HUDEP-2 (cell line): ENCODE data around the gene CDK8.
A peak's percentile ranks its signal among the peaks of the same experiment; 100 is the strongest.
"Not testable (repeated sequence)": the region's sequence is repeated elsewhere in the genome, so short reads cannot be mapped to it uniquely, and the experiment has no call there.

ENCODE experiments used
- DNase-seq, 76 experiments: peaks; one replicate each; lab custom pipeline; 2025; ENCODE audit not compliant: unreplicated experiment in 76 of 76; lab: John Stamatoyannopoulos, UW

CDK8 gene

DNA sequence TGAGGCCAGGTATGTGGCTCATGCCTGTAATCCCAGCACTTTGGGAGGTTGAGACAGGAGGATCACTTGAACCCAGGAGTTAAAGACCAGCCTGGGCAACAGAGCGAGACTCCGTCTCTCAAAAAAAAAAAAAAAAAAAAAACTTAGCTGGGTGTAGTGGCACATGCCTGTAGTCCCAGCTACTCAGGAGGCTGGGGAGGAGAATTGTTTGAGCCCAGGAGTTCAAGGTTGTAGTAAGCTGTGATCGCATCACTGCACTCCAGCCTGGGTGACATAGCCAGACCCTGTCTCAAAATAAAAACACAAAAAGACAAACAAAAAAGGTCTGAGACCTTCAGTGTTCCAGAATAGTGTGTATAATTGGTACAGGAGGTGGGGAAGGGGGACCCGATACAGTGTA is 1.9 kb upstream of the CDK8 start:
- DNase-seq = not testable (repeated sequence)

DNA sequence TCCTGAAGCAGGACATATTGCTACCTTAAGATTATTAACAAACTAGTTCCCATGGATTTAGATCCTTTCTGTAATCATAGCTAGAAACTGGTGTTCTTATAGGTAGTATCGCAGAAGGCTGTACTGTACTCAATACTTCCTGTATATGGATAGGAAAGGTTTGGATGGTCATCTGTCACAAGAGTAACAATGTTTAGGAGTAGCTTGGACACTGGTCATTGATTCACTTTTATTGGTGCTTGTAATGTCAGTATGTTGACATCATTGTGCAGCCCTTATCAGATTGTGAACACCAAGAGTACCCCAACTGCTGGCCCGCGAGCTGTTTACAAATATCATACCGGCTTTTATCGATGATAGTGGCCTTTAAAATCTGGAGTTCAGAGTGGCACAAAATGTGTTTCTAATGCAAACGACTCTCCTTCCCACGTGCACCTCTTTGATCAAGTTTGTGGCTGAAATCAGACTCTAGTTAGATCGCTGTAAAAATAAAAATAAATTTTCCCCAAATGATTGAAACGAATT is 605 bp upstream of the CDK8 start:
- DNase-seq = no peak

GRCh38 chr13:26254583-26255111 is 718 bp downstream of the CDK8 start:
- peak in 34 of 76 experiments; percentile 2 to 55 (median 26) for DNase-seq

- DNase-seq = no peak
Observed at GRCh38 chr13:26255115-26255514, 1.2 kb downstream of the CDK8 start.

DNA sequence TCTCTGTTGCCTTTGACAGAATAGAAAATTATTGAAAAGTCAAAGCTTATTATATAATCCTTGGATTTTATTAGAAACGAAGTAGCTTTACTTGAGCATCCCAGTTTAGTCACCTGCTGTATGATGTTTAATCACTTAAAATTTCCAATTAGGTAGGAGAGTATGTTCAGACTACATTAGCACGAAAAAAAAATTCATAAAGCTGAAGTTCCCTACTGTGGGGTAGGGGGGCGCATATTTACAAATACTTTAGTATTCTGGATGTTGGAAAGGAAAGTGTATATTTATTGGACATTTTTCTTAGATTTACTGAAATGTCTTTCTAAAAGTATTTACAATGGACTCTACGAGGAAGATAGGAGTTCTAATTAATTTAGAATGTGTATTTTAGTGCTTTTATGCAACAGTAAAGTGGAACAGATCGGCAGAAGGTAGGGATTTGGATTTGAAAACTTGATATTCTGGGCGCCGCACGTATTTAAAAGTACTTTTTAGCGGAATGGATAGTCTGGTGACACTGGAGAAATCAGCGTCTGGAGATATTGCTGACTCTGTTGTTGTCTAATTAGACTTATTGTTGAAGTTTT is 1.9 kb downstream of the CDK8 start:
- DNase-seq = peak in 8 of 76 experiments; percentile 5 to 37 (median 23)

DNA sequence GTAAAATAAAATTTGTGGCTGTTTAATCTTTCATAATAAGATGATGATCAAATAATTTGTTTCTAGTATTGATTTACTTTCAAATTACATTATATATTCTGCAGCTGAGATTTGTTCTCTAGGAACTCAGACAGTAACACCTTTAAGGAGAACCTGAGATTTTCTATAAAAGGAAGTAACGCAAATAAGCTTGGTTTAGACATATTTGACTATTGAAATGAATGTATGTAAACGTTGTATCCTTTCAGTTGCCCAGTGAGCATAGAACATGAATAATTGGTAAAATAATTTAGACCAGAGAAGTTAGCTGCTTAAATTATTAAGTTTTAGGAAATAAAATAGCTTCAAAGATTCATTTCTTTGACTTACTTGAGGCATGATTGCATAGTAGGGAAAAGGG is 3.1 kb downstream of the CDK8 start:
- no peak for DNase-seq

- no peak for DNase-seq
Observed at GRCh38 chr13:26259634-26260033, 5.7 kb downstream of the CDK8 start.

DNA sequence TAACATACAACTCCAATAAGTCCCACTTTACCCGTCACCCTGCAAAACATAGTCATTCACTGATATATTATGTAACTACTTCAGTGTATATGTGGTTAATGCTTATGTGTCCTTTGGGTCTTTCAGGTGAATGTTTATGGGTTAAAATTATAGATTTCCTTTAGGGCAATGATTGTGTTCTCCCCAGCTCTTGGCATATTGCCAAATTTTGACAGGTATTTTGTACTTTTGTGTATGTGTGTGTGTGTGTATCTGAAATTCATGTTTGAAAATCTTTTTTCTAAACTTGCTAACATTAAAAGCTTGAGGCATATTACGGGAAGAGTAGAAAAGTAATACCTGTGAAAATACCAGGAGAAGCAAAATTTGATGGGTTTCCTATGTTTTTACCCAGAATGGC is 8.2 kb downstream of the CDK8 start:
- DNase-seq = no peak

DNA sequence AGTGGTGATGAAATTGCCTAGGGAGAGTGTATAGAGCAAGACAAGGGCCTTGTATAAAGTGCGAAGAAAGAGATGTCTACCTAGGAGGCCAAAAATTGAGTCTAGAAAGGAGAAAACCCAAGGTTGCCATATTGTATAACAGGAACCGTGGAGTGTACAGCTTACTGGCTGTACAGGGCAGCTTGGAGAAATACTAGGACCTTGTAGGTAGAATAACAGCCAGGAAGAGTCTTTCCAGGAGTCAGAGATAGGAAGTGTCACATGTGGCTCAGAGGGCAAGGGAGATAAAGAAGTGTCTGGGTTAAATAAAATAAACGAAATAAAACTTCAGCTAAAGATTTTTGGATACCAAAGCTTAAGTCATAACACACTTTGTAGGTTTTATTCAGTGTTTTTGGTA is 12.4 kb downstream of the CDK8 start:
- no peak for DNase-seq

GRCh38 chr13:26270707-26271106 is 16.8 kb downstream of the CDK8 start:
- no peak for DNase-seq

GRCh38 chr13:26272621-26273020 is 18.7 kb downstream of the CDK8 start:
- DNase-seq = no peak

DNA sequence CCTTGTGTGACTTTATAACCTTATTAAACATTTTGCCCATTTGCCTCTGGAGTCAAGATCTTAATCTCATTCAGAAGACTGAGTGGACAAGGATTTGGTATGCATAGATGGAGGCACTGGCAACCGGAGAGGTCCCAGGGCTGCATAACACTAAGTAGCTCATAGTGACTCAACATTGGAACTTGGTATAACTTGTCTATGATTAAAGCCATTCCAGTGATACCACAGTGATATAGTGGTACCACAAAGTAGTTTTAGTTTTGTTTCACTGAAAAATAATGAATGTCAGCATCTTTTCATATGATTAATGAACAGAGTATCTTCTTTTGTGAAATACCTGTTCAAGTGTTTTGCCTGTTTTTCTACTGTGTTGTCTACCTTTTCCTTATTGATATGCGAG is 26.4 kb downstream of the CDK8 start:
- no peak for DNase-seq

GRCh38 chr13:26280822-26281221 is 26.9 kb downstream of the CDK8 start:
- no peak for DNase-seq

DNA sequence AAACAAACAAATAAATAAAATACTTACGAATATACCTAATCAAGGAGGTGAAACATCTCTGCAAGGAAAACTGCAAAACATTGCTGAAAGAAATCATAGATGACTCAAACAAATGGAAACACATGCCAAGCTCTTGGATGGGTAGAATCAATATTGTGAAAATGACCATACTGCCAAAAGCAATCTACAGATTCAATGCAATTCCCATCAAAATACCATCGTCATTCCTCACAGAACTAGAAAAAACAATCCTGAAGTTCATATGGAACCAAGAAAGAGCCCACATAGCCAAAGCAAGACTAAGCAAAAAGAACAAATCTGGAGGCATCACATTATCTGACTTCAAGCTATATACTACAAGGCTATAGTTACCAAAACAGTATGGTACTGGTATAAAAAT is 32.0 kb downstream of the CDK8 start:
- not testable (repeated sequence) for DNase-seq

DNA sequence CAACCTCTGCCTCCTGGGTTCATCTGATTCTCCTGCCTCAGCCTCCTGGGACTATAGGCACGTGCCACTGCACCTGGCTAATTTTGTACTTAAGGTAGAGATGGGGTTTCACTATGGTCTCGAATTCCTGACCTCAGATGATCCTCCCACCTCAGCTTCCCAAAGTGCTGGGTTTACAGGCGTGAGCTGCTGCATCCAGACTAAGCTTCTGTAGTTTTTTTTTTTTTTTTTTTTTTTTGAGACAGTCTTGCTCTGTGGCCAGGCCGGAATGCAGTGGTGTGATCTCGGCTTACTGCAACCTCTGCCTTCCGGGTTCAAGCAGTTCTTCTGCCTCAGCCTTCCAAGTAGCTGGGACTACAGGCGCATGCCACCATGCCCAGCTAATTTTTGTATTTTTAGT is 34.9 kb downstream of the CDK8 start:
- DNase-seq = not testable (repeated sequence)

GRCh38 chr13:26295812-26296211 is 41.9 kb downstream of the CDK8 start:
- no peak for DNase-seq

DNA sequence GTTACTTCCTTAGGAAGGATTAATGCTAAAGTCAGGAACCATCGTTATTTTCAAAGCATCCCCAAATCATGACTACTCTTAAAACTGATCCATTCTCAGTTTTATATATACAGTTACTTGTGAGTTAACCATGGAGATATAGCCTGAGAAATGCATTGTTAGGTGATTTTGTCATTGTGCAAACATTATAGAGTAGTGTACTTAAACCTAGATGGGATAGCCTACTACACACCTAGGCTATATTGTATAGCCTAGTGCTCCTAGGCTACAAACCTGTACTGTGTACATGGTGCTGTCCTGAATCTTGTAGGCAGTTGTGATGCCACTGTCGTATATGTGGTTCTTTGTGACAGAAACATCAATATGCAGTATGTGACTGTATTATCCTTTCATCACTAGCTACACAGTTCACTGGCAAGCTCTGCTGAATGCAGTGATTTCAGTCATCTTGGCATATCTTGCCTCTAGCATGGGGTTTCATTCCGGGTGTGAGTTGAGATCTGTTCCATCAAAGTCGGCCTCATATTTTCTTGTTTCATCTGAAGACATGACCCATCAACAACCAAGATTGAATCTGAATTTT is 45.3 kb downstream of the CDK8 start:
- no peak for DNase-seq

GRCh38 chr13:26300140-26300539 is 46.2 kb downstream of the CDK8 start:
- peak in 16 of 76 experiments; percentile 2 to 42 (median 12) for DNase-seq

GRCh38 chr13:26305676-26306075 is 51.7 kb downstream of the CDK8 start:
- DNase-seq = no peak

- no peak for DNase-seq
Observed at GRCh38 chr13:26307701-26308100, 53.8 kb downstream of the CDK8 start.

DNA sequence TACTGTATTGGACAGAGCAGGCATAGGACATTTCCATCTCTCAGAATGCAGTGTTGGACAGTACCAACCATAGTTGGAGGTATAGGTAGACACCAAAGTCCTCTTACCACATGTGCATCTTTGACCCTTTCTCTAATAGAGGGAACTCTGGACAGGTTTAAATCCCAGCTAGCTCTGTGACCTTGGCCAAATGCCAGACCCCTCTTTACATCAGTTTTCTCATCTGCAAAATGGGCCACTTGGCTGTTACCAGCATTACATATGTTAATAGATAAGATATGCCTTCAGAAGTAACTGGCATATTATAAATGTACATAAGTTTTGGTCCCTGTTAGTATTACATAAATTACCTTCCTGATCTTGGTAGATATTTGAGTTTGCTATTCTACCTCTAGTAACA is 54.3 kb downstream of the CDK8 start:
- no peak for DNase-seq

GRCh38 chr13:26308836-26309235 is 54.9 kb downstream of the CDK8 start:
- no peak for DNase-seq
